Gastrocnemius medialis (tissue), 4 donors: ENCODE data around the gene ZNF227. TPM values are rescaled to one million over a fixed set of nuclear protein-coding genes. Genes with fewer than 3 reads are reported as not detected.
"Not testable (repeated sequence)": the region's sequence is repeated elsewhere in the genome, so short reads cannot be mapped to it uniquely, and the experiment has no call there.

Source experiments
- ATAC-seq, 2 donors: fragments of 150-250 bp; one replicate each; pipeline ENCODE4 v1.9.1; 2016
- DNase-seq, 2 donors: peaks; one replicate each; pipeline ENCODE4 v3.0.0-alpha.2; 2019
- H3K27ac ChIP-seq, 4 donors: fragments of 200-600 bp; sonication (generic); 1 replicate in 1 of 4; 2 replicates in 3 of 4; pipeline ENCODE4 v1.5.1; 2016 to 2018; ENCODE audit warnings: mild to moderate bottlenecking in 2 of 4, moderate library complexity in 1 of 4
- H3K27me3 ChIP-seq, 3 donors: fragments of 200-600 bp; sonication (generic) in 2 of 3; 1 replicate in 1 of 3; 2 replicates in 2 of 3; pipeline versions ENCODE4 v1.5.1 to v1.6.0; 2016 to 2019; ENCODE audit warnings: mild to moderate bottlenecking in 1 of 3, moderate library complexity in 1 of 3
- H3K36me3 ChIP-seq, 2 donors: fragments of 200-600 bp; sonication (generic) in 1 of 2; one replicate each; pipeline ENCODE4 v1.5.1; 2017 to 2018
- H3K4me1 ChIP-seq, 2 donors: fragments of 200-600 bp; sonication (generic) in 1 of 2; one replicate each; pipeline ENCODE4 v1.5.1; 2016 to 2017; ENCODE audit warnings: mild to moderate bottlenecking in 2 of 2
- H3K4me3 ChIP-seq, 4 donors: fragments of 200-600 bp; sonication (generic) in 3 of 4; 1 replicate in 1 of 4; 2 replicates in 3 of 4; pipeline ENCODE4 v1.5.1; 2016 to 2019; ENCODE audit warnings: mild to moderate bottlenecking in 2 of 4
- H3K9me3 ChIP-seq, 3 donors: fragments of 200-600 bp; sonication (generic) in 2 of 3; 1 replicate in 1 of 3; 2 replicates in 2 of 3; pipeline ENCODE4 v1.5.1; 2016 to 2019
- POLR2A ChIP-seq, 2 donors: fragments of 450-650 bp; IDR thresholded peaks; one replicate each; pipeline ENCODE4 v1.6.1; 2017; ENCODE audit warnings: antibody characterized with exemption in 2 of 2, mild to moderate bottlenecking in 2 of 2, moderate library complexity in 2 of 2
- in situ Hi-C, 4 donors: fragments of 200-750 bp; cut with MboI; loops; one replicate each; pipeline versions ENCODE4 v1.15.0 to v1.8.0; 2017; ENCODE audit warnings: low sequenced_read_pairs in 4 of 4
- intact Hi-C: fragments of 100-400 bp; cut with DNase I; formaldehyde crosslinking; loops from one replicate; pipeline ENCODE4 v1.15.1; 2023; ENCODE audit warnings: low total_unique reads
- total RNA-seq, 4 donors: library from RNA; depleted of rRNA; stranded (reverse); fragments of >200 nt; gene quantifications; one replicate each; pipeline versions ENCODE4 v1.1.0 to v1.2.3, GENCODE V29; 2016
- TF ChIP-seq, protein P1 (sequence below), 5 experiments: fragments of 450-650 bp in 3 of 5; fragments of 200-600 bp in 2 of 5; sonication (generic) in 2 of 5; IDR thresholded peaks in 4 of 5; conservative IDR thresholded peaks in 1 of 5; 1 replicate in 4 of 5; 2 replicates in 1 of 5; pipeline ENCODE4 v1.5.1; 2016 to 2019; ENCODE audit warnings: antibody characterized with exemption in 5 of 5, mild to moderate bottlenecking in 3 of 5, moderate library complexity in 3 of 5

Gene ZNF227
- total RNA-seq, result 10 to 100 TPM in 1 of 4 donors, 1 to 10 TPM in 3; 6.8 to 17.7 (median 8.3) TPM

DNA sequence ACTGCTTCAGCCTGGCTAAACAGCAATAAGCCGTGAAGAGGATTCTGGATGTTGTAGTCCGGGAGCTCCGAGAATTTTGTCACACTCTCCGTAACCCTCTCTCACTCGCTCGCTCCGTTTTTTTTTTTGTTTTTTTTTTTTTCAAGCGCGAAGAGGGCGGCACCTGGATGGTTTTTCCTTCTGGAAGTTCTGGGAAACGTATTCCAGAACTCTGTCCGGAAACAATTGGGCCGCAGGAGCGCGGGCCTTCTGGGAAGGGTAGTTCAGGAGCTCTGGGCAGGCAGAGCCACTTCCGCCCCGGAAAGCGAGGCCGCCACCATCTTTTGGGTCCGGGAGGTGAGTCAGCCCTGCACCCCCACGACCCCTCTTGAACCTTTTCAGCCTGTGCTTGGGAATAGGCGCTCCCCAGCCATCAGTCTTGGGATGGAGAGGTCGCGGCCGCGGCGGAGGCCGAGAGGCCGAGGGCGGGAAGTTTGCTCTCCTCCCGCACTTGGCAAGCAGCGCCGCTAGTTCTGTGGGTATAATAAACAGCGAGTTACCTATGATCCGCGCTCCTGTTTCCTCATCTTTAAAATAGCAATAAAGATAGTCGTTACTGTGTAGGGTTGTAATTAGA, at the start of gene ZNF227:
ZNF227 (plus strand) TSS at position 283 of the 616 bp plus-strand sequence. CDS start 5,261 bp downstream, outside the sequence.
- Histone ChIP-seq H3K4me1 (peaks cover 13 to 18% of the 10 kb centered on the region in 2 donors), H3K4me3 (peak within 1 kb of the TSS; percentile 70 to 98 (median 81)), H3K27ac (peak within 1 kb of the TSS; percentile 87 to 91 (median 90)), H3K27me3 (no peaks in the 10 kb centered on the region), H3K9me3 (peaks cover 0 to 5% (median 0%) of the 10 kb centered on the region in 3 donors), H3K36me3 (peaks cover 0 to 29% of the 10 kb centered on the region in 2 donors)
- peak; percentile 97 to 98 for ATAC-seq
- DNase-seq, result peak; percentile 85 to 92
- in situ Hi-C loops, result loop anchor here in 2 of 4 donors (5.0 to 10.0 kb wide), 4 partner anchors 48 to 210 kb away; partner anchors contain the start of genes ZNF225 (in 2 of the 2), ZNF226 (in 1 of the 2) and ZNF230 (in 1 of the 2)
- TF ChIP-seq POLR2A (IDR thresholded peaks at IDR 0.05), result peak; percentile 32 to 53
- TF ChIP-seq, protein P1, sequence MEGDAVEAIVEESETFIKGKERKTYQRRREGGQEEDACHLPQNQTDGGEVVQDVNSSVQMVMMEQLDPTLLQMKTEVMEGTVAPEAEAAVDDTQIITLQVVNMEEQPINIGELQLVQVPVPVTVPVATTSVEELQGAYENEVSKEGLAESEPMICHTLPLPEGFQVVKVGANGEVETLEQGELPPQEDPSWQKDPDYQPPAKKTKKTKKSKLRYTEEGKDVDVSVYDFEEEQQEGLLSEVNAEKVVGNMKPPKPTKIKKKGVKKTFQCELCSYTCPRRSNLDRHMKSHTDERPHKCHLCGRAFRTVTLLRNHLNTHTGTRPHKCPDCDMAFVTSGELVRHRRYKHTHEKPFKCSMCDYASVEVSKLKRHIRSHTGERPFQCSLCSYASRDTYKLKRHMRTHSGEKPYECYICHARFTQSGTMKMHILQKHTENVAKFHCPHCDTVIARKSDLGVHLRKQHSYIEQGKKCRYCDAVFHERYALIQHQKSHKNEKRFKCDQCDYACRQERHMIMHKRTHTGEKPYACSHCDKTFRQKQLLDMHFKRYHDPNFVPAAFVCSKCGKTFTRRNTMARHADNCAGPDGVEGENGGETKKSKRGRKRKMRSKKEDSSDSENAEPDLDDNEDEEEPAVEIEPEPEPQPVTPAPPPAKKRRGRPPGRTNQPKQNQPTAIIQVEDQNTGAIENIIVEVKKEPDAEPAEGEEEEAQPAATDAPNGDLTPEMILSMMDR (IDR thresholded peaks at IDR 0.05 in 4 of 5, conservative IDR thresholded peaks at IDR 0.05 in 1 of 5), result no peak
- intact Hi-C loops, result loop anchor here (1.0 to 5.0 kb wide), 11 partner anchors 47 to 385 kb away; partner anchors contain the start of genes ZNF112, ZNF180, ZNF221 and ZNF223

DNA sequence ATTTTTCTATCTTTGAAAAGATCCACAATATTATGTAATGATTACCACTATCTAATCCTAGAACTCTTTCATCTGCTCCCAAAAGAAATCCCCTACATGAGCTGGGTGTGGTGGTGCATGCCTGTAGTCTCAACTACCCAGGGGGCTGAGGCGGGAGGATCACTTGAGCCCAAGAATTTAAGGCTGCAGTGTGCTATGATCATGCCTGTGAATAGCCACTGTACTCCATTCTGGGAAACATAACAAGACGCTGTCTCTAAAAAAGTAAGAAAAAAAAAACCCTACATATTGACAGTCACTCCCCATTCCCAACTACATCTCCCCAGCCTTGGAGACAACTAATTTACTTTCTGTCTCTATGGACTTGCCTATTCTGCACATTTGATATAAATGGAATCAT, 48.5 kb upstream of the ZNF227 start:
- Histone ChIP-seq H3K9me3 (peaks cover 0 to 32% (median 11%) of the 10 kb centered on the region in 3 donors), H3K27ac (no peak overlapping the region), H3K4me1 (peaks cover 7 to 13% of the 10 kb centered on the region in 2 donors), H3K27me3 (no peaks in the 10 kb centered on the region), H3K4me3 (peak overlapping the region in 1 of 4 donors; percentile 88), H3K36me3 (peaks cover 0 to 32% of the 10 kb centered on the region in 2 donors)
- no peak for ATAC-seq
- no peak for DNase-seq
- in situ Hi-C loops (loop anchor here in 1 of 4 donors (10.0 kb wide), 1 partner anchor 51 kb away; the partner anchor contains the start of gene ZNF227), intact Hi-C loops (loop anchor here (1.0 to 2.0 kb wide), 5 partner anchors 22 to 212 kb away; partner anchors contain the start of genes ZNF221, ZNF225, ZNF234 and ZNF235)
- TF ChIP-seq, protein P1 (IDR thresholded peaks at IDR 0.05 in 4 of 5, conservative IDR thresholded peaks at IDR 0.05 in 1 of 5), result no peak
- TF ChIP-seq POLR2A (IDR thresholded peaks at IDR 0.05), result no peak

DNA sequence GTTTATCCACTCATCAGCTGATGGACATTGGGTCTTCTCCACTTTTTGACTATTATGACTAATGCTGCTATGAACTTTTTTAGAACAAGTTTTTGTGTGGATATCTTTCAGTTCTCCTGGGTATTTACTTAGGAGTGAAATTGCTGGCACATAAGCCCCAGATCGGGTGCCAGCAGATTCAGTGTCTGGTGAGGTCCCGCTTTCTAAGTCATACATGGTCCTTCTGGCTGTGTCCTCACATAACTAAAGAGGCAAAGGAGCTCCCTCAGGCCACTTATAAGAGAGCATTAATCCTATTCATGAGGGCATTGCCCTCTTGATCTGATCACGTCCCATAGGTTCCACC, 48.0 kb upstream of the ZNF227 start:
- Histone ChIP-seq H3K9me3 (peaks cover 0 to 27% (median 6%) of the 10 kb centered on the region in 3 donors), H3K4me3 (peak overlapping the region; percentile 86 to 95 (median 88)), H3K27ac (peak overlapping the region; percentile 79 to 86 (median 84)), H3K27me3 (no peaks in the 10 kb centered on the region), H3K36me3 (peaks cover 0 to 33% of the 10 kb centered on the region in 2 donors), H3K4me1 (peaks cover 7 to 13% of the 10 kb centered on the region in 2 donors)
- in situ Hi-C loops, result loop anchor here in 1 of 4 donors (10.0 kb wide), 1 partner anchor 51 kb away; the partner anchor contains the start of gene ZNF227
- ATAC-seq (no peak), DNase-seq (no peak)
- no peak for TF ChIP-seq POLR2A (IDR thresholded peaks at IDR 0.05)
- TF ChIP-seq, protein P1 (IDR thresholded peaks at IDR 0.05 in 4 of 5, conservative IDR thresholded peaks at IDR 0.05 in 1 of 5), result no peak
- intact Hi-C loops, result loop anchor here (1.0 to 2.0 kb wide), 5 partner anchors 23 to 213 kb away; partner anchors contain the start of genes ZNF221, ZNF225, ZNF234 and ZNF235

DNA sequence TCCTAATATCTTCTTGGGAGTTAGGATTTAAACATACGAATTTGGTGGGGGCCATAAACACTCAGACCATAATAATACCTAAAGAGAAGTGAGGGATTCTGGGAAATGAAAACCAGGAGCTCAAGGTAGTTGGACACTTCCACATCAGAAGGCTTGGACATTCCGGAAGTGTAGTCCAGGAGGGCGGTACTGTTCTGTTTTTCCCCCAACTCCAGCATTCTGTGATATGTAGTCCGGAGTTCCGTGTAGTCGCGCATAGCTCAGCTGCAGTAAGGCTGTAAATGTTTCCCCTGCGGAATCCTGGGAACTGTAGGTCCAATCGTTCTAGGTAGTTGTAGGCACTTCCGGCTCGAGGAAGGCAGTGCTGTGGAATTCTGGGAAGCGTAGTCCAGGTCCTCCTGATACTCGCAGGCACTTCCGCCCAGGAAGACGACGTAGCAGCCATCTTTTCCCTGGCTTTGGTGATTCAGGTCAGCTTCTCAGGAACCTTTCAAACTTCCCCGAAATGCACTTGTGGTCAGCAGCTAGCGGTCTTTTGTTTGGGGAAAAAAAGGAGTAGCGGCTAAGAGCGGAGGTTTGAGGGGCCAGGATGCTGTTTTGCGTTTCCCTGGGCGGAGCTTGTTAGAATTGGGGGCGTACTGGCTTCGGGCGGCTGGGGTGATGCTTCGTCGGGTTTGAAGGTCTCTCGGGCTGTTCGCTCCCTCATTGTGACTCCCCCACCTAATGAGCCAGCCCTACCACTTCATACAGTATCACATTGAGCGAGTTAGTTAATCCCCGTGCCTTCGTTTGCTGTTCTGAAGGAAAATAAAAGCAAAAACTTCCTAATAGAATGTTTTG, 47.4 kb upstream of the ZNF227 start, which contains the start of gene ZNF226:
ZNF226 (plus strand) TSS at position 428 of the 840 bp plus-strand sequence. CDS start 4,981 bp downstream, outside the sequence.
- peak within 1 kb of the TSS; percentile 79 to 86 (median 84) for H3K27ac ChIP-seq
- no peaks in the 10 kb centered on the region for H3K27me3 ChIP-seq
- H3K9me3 ChIP-seq, result peaks cover 0 to 21% (median 5%) of the 10 kb centered on the region in 3 donors
- H3K4me3 ChIP-seq, result peak within 1 kb of the TSS; percentile 86 to 95 (median 88)
- intact Hi-C loops (loop anchor here (1.0 to 5.0 kb wide), 10 partner anchors 24 to 214 kb away; partner anchors contain the start of genes ZNF221, ZNF224, ZNF225 and ZNF227), in situ Hi-C loops (loop anchor here in 1 of 4 donors (10.0 kb wide), 1 partner anchor 50 kb away; the partner anchor contains the start of gene ZNF227)
- TF ChIP-seq POLR2A (IDR thresholded peaks at IDR 0.05), result peak in 1 of 2 donors; percentile 53
- TF ChIP-seq, protein P1 (IDR thresholded peaks at IDR 0.05 in 4 of 5, conservative IDR thresholded peaks at IDR 0.05 in 1 of 5), result no peak
- peaks cover 7 to 13% of the 10 kb centered on the region in 2 donors for H3K4me1 ChIP-seq
- ATAC-seq (peak; percentile 100), DNase-seq (peak; percentile 94)
- H3K36me3 ChIP-seq, result peaks cover 6 to 39% of the 10 kb centered on the region in 2 donors

DNA sequence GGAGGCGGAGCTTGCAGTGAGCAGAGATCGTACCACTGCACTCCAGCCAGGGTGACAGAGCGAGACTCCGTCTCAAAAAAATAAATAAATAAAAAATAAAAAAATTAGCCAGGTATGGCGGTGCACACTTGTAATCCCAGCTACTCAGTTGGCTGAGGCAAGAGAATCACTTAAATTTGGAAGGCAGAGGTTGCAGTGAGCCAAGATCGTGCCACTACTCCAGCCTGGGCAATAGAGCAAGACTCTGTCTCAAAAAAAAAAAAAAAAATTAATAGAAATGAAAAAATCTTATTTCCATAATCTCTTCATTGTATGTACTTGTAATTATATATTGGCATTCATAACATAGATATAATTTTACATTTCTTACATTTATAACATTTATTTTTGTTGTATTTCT, 41.7 kb upstream of the ZNF227 start:
- H3K27ac ChIP-seq, H3K27me3 ChIP-seq, intact Hi-C loops, ATAC-seq, DNase-seq, H3K4me3 ChIP-seq, H3K4me1 ChIP-seq, in situ Hi-C loops: not testable (repeated sequence)
- H3K36me3 ChIP-seq, result peaks cover 41 to 97% of the 10 kb centered on the region in 2 donors
- H3K9me3 ChIP-seq, result peaks cover 0 to 18% (median 5%) of the 10 kb centered on the region in 3 donors
